Measurements from ENCODE around the gene RPTOR.

Gene RPTOR

GRCh38 chr17:80950466-80951120, 406.0 kb downstream of the RPTOR start:
- H3K27me3 ChIP-seq (ENCODE audit: control insufficient read depth, insufficient read depth, low read length): no peaks in the 10 kb centered on the region
- no peaks in the 10 kb centered on the region for H3K4me1 ChIP-seq (ENCODE audit: control insufficient read depth, insufficient read depth, low read length)
- no peaks in the 10 kb centered on the region for H3K36me3 ChIP-seq (ENCODE audit: control insufficient read depth, insufficient read depth, low read length)
- no peaks in the 10 kb centered on the region for H3K9me3 ChIP-seq (ENCODE audit: control insufficient read depth, low read length)
- H3K4me3 ChIP-seq (ENCODE audit: low read length): no peak overlapping the region
- no peak overlapping the region for H3K9ac ChIP-seq (ENCODE audit: low read length)

GRCh38 chr17:80951121-80952090, 406.8 kb downstream of the RPTOR start:
- no peaks in the 10 kb centered on the region for H3K36me3 ChIP-seq (ENCODE audit: control insufficient read depth, insufficient read depth, low read length)
- no peak overlapping the region for H3K4me3 ChIP-seq (ENCODE audit: low read length)
- no peaks in the 10 kb centered on the region for H3K27me3 ChIP-seq (ENCODE audit: control insufficient read depth, insufficient read depth, low read length)
- H3K4me1 ChIP-seq (ENCODE audit: control insufficient read depth, insufficient read depth, low read length): no peaks in the 10 kb centered on the region
- H3K9ac ChIP-seq (ENCODE audit: low read length): no peak overlapping the region
- H3K9me3 ChIP-seq (ENCODE audit: control insufficient read depth, low read length): no peaks in the 10 kb centered on the region

DNA sequence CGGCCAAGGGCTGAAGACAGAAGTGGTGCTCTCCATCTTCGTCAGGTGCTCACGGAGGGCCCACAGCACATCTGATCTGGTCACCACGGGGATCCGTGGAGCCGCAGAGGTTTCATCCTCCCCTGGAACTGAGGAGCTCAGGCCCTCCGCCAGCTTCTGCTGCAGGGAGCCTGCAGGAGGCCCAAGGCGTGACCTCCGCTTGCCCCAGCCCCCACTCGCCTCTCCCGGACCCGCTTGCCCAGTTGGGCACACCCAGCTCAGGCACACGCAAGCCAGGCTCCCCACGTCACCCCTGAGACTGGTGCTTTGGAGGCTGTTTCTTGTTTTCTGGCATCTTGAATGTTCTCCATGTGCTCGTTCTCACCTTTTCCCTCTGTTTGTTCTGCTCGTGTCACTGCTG, 407.7 kb downstream of the RPTOR start:
- Histone ChIP-seq H3K4me3 (ENCODE audit: low read length) (no peak overlapping the region), H3K36me3 (ENCODE audit: control insufficient read depth, insufficient read depth, low read length) (no peaks in the 10 kb centered on the region), H3K4me1 (ENCODE audit: control insufficient read depth, insufficient read depth, low read length) (no peaks in the 10 kb centered on the region), H3K27me3 (ENCODE audit: control insufficient read depth, insufficient read depth, low read length) (no peaks in the 10 kb centered on the region), H3K9me3 (ENCODE audit: control insufficient read depth, low read length) (no peaks in the 10 kb centered on the region), H3K9ac (ENCODE audit: low read length) (no peak overlapping the region)

GRCh38 chr17:80953471-80954315, 409.1 kb downstream of the RPTOR start:
- H3K9me3 ChIP-seq (ENCODE audit: control insufficient read depth, low read length): no peaks in the 10 kb centered on the region
- H3K4me3 ChIP-seq (ENCODE audit: low read length): no peak overlapping the region
- no peaks in the 10 kb centered on the region for H3K27me3 ChIP-seq (ENCODE audit: control insufficient read depth, insufficient read depth, low read length)
- no peak overlapping the region for H3K9ac ChIP-seq (ENCODE audit: low read length)
- H3K36me3 ChIP-seq (ENCODE audit: control insufficient read depth, insufficient read depth, low read length): no peaks in the 10 kb centered on the region
- H3K4me1 ChIP-seq (ENCODE audit: control insufficient read depth, insufficient read depth, low read length): no peaks in the 10 kb centered on the region

DNA sequence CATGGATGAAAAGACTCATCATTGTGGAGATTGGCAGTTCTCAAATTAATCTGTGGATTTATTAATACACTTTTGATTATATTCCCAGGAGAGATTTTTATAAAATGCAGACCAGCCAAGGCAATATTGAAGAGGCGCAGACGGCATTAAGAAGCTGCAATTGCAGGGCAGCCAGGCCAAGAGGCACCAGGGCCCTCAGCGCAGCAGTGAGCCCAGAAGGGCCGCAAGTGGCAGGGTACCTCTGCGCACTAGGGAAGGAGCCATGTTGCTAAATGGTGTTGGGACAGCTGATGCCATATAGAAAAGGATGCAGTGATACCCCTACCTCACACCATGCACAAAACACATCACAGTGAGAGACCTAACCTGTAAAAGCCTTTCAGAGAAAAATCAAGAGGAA, 410.4 kb downstream of the RPTOR start:
- Histone ChIP-seq H3K4me1 (ENCODE audit: control insufficient read depth, insufficient read depth, low read length) (peaks cover 10% of the 10 kb centered on the region), H3K4me3 (ENCODE audit: low read length) (no peak overlapping the region), H3K9ac (ENCODE audit: low read length) (no peak overlapping the region), H3K9me3 (ENCODE audit: control insufficient read depth, low read length) (no peaks in the 10 kb centered on the region), H3K36me3 (ENCODE audit: control insufficient read depth, insufficient read depth, low read length) (no peaks in the 10 kb centered on the region), H3K27me3 (ENCODE audit: control insufficient read depth, insufficient read depth, low read length) (no peaks in the 10 kb centered on the region)

DNA sequence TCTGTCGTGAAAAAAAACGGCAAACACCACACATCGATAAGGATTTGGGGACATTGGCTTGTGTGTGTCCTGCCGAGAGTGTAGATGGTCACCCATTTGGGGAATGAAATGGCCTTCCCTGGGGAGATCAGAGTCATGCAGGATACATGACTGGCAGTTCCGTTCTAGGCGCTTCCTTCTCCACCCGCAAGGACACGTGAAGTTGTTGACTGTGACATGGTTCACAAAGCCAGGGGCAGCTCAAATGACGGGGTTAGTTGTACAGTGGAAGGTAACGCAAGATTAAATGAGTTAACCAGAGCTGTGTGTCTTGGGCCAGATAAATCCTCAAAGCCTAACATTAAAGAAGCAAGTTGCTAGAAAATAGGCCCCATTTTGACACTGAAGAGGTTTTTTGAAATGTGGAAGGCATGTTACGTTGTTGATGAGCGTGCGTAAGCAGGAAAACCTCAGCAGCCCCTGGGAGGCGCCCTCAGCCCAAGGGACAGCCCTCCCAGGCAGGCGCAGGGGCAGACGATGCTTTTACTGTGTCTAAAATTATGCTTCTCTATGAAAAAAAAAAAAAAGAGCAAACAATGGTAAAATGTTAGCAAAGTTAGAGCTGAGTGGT, 411.1 kb downstream of the RPTOR start:
- Histone ChIP-seq H3K9ac (ENCODE audit: low read length) (no peak overlapping the region), H3K4me3 (ENCODE audit: low read length) (no peak overlapping the region), H3K4me1 (ENCODE audit: control insufficient read depth, insufficient read depth, low read length) (peaks cover 14% of the 10 kb centered on the region), H3K9me3 (ENCODE audit: control insufficient read depth, low read length) (no peaks in the 10 kb centered on the region), H3K27me3 (ENCODE audit: control insufficient read depth, insufficient read depth, low read length) (no peaks in the 10 kb centered on the region), H3K36me3 (ENCODE audit: control insufficient read depth, insufficient read depth, low read length) (no peaks in the 10 kb centered on the region)

GRCh38 chr17:80956321-80957190, 411.9 kb downstream of the RPTOR start:
- Histone ChIP-seq H3K36me3 (ENCODE audit: control insufficient read depth, insufficient read depth, low read length) (no peaks in the 10 kb centered on the region), H3K27me3 (ENCODE audit: control insufficient read depth, insufficient read depth, low read length) (no peaks in the 10 kb centered on the region), H3K4me1 (ENCODE audit: control insufficient read depth, insufficient read depth, low read length) (peaks cover 14% of the 10 kb centered on the region), H3K9me3 (ENCODE audit: control insufficient read depth, low read length) (no peaks in the 10 kb centered on the region), H3K4me3 (ENCODE audit: low read length) (no peak overlapping the region), H3K9ac (ENCODE audit: low read length) (no peak overlapping the region)

DNA sequence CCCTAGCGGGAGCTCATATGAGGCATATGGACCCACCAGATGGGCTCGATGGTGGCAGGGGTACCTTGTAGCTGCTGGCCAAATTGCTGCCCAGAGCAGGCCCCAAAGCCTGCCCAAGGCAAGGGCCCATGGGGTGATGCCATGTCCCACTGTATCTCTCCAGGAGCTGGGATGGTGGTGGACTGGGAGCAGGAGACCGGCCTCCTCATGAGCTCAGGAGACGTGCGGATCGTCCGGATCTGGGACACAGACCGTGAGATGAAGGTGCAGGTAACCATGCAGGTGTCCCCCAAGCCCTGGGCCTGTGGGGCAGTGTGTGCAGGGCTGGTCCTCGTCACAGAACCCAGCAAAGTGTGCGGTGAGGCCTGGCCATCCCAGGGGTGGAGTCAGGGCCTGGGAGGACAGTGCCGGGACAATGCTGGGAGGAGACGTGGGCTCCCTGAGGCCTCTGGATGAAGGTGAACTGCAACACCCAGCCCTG, 412.9 kb downstream of the RPTOR start:
- H3K27me3 ChIP-seq (ENCODE audit: control insufficient read depth, insufficient read depth, low read length): no peaks in the 10 kb centered on the region
- no peak overlapping the region for H3K4me3 ChIP-seq (ENCODE audit: low read length)
- no peaks in the 10 kb centered on the region for H3K9me3 ChIP-seq (ENCODE audit: control insufficient read depth, low read length)
- no peaks in the 10 kb centered on the region for H3K36me3 ChIP-seq (ENCODE audit: control insufficient read depth, insufficient read depth, low read length)
- no peak overlapping the region for H3K9ac ChIP-seq (ENCODE audit: low read length)
- peaks cover 14% of the 10 kb centered on the region for H3K4me1 ChIP-seq (ENCODE audit: control insufficient read depth, insufficient read depth, low read length)

GRCh38 chr17:80959330-80960036, 414.8 kb downstream of the RPTOR start:
- Histone ChIP-seq H3K9ac (ENCODE audit: low read length) (no peak overlapping the region), H3K4me1 (ENCODE audit: control insufficient read depth, insufficient read depth, low read length) (peaks cover 14% of the 10 kb centered on the region), H3K27me3 (ENCODE audit: control insufficient read depth, insufficient read depth, low read length) (no peaks in the 10 kb centered on the region), H3K4me3 (ENCODE audit: low read length) (no peak overlapping the region), H3K9me3 (ENCODE audit: control insufficient read depth, low read length) (no peaks in the 10 kb centered on the region), H3K36me3 (ENCODE audit: control insufficient read depth, insufficient read depth, low read length) (no peaks in the 10 kb centered on the region)

- H3K27me3 ChIP-seq (ENCODE audit: control insufficient read depth, insufficient read depth, low read length): no peaks in the 10 kb centered on the region
- peaks cover 14% of the 10 kb centered on the region for H3K4me1 ChIP-seq (ENCODE audit: control insufficient read depth, insufficient read depth, low read length)
- no peak overlapping the region for H3K4me3 ChIP-seq (ENCODE audit: low read length)
- no peaks in the 10 kb centered on the region for H3K9me3 ChIP-seq (ENCODE audit: control insufficient read depth, low read length)
- H3K36me3 ChIP-seq (ENCODE audit: control insufficient read depth, insufficient read depth, low read length): no peaks in the 10 kb centered on the region
- H3K9ac ChIP-seq (ENCODE audit: low read length): no peak overlapping the region
Observed at GRCh38 chr17:80960037-80960796, 415.6 kb downstream of the RPTOR start.
